IMR-90 (cell line): Measurements from ENCODE around the gene KRT6B.

Source experiments
- CTCF ChIP-seq: conservative IDR thresholded peaks from 2 replicates; pipeline ENCODE4 v1.5.1; 2012; ENCODE audit warnings: mild to moderate bottlenecking, low read depth, low read length, improper control_type of control experiment
- ELK1 ChIP-seq: fragments of 150-350 bp; IDR thresholded peaks from 2 replicates; pipeline ENCODE4 v1.6.1; 2016; ENCODE audit warnings: low read depth, mild to moderate bottlenecking, low read length, moderate library complexity, borderline replicate concordance
- FOS ChIP-seq: fragments of 150-350 bp; IDR thresholded peaks from 2 replicates; pipeline ENCODE4 v1.6.1; 2016; ENCODE audit warnings: low read depth, low read length
- MAZ ChIP-seq: IDR thresholded peaks from 2 replicates; pipeline ENCODE4 v1.6.1; 2012; ENCODE audit warnings: low read depth, mild to moderate bottlenecking, low read length, improper control_type of control experiment, moderate library complexity, borderline replicate concordance
- MXI1 ChIP-seq: IDR thresholded peaks from 2 replicates; pipeline ENCODE4 v1.6.1; 2012; ENCODE audit warnings: low read depth, mild to moderate bottlenecking, low read length, moderate library complexity, borderline replicate concordance
- POLR2A ChIP-seq: IDR thresholded peaks from 2 replicates; pipeline ENCODE4 v1.6.1; 2012; ENCODE audit warnings: mild to moderate bottlenecking, low read depth, low read length
- RCOR1 ChIP-seq: IDR thresholded peaks from 2 replicates; pipeline ENCODE4 v1.6.1; 2012; ENCODE audit warnings: mild to moderate bottlenecking, low read length, improper control_type of control experiment; ENCODE audit not compliant: insufficient replicate concordance
- RFX5 ChIP-seq: IDR thresholded peaks from 2 replicates; pipeline ENCODE4 v1.8.0; 2012; ENCODE audit warnings: low read depth, mild to moderate bottlenecking, low read length, moderate library complexity
- SMC3 ChIP-seq: fragments of 150-350 bp; IDR thresholded peaks from 2 replicates; pipeline ENCODE4 v1.6.1; 2016; ENCODE audit warnings: low read depth, mild to moderate bottlenecking, antibody characterized with exemption, low read length, moderate library complexity

GRCh38 chr12:52442600-52443061 is 9.3 kb downstream of the KRT6B start:
- TF ChIP-seq CTCF (no peak), MXI1 (no peak), POLR2A (no peak), ELK1 (no peak), RFX5 (no peak), SMC3 (no peak), RCOR1 (no peak), MAZ (no peak), FOS (no peak)
